Breast epithelium (tissue), 3 donors: ENCODE data around the gene KRT86.

Experiments
- POLR2A ChIP-seq: fragments of 450-650 bp; IDR thresholded peaks from one replicate; pipeline ENCODE4 v1.6.1; 2016; ENCODE audit warnings: antibody characterized with exemption, mild to moderate bottlenecking, moderate library complexity
- POLR2AphosphoS5 ChIP-seq, 3 donors: sonication (generic); formaldehyde crosslinking; IDR thresholded peaks; one replicate each; pipeline ENCODE4 v1.6.1; 2017; ENCODE audit warnings: antibody characterized with exemption in 3 of 3
- TF ChIP-seq, protein P1 (sequence below), 3 donors: fragments of 450-650 bp; IDR thresholded peaks; one replicate each; pipeline ENCODE4 v1.5.1; 2016 to 2017; ENCODE audit warnings: antibody characterized with exemption in 3 of 3, mild to moderate bottlenecking in 3 of 3, moderate library complexity in 3 of 3

GRCh38 chr12:52277486-52278245 lies 3.2 kb downstream of the KRT86 start:
- no peak for TF ChIP-seq POLR2AphosphoS5 (IDR thresholded peaks at IDR 0.05)
- TF ChIP-seq, protein P1, sequence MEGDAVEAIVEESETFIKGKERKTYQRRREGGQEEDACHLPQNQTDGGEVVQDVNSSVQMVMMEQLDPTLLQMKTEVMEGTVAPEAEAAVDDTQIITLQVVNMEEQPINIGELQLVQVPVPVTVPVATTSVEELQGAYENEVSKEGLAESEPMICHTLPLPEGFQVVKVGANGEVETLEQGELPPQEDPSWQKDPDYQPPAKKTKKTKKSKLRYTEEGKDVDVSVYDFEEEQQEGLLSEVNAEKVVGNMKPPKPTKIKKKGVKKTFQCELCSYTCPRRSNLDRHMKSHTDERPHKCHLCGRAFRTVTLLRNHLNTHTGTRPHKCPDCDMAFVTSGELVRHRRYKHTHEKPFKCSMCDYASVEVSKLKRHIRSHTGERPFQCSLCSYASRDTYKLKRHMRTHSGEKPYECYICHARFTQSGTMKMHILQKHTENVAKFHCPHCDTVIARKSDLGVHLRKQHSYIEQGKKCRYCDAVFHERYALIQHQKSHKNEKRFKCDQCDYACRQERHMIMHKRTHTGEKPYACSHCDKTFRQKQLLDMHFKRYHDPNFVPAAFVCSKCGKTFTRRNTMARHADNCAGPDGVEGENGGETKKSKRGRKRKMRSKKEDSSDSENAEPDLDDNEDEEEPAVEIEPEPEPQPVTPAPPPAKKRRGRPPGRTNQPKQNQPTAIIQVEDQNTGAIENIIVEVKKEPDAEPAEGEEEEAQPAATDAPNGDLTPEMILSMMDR (IDR thresholded peaks at IDR 0.05), result no peak
- no peak for TF ChIP-seq POLR2A
